ENCODE measurements around the gene TBRG4. TPM values are rescaled to one million over a fixed set of nuclear protein-coding genes. Genes with fewer than 3 reads are reported as not detected.

Gene TBRG4
- total RNA-seq, 1 experiment from 2014 or later, result 107 TPM

DNA sequence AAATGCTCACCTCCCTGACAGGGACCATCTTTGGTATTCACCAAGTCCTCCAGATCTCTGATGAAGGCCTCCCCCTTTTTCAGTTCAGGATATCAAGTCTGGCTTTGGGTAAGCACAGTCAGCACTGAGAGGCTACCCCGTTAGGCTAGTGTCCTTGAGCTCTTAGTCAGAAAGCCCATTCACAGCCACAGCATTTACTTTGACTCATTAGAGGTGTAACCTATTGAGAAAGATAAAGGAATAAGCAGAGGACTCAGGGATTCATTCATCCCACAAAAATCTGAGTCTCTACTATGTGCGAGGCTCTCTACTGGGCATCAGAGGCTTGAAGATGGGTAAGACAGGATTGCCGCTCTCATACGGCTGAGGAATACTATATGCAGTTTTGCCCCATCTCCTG is 32.1 kb upstream of the TBRG4 start:
- no TSS peak for BruUV-seq (replicated peaks)
- Histone ChIP-seq H2AFZ (ENCODE audit: low read length) (no peak overlapping the region), H3K27me3 (ENCODE audit: low read length) (no peaks in the 10 kb centered on the region), H3K27ac (ENCODE audit: low read length) (no peak overlapping the region), H3K9me2 (replicated peaks; ENCODE audit: low read length) (no peaks in the 10 kb centered on the region), H3K9ac (ENCODE audit: low read length) (no peak overlapping the region), H3K79me2 (ENCODE audit: low read length) (no peaks in the 10 kb centered on the region), H3K4me2 (ENCODE audit: low read length) (no peak overlapping the region), H3K36me3 (ENCODE audit: low read depth, low read length) (no peaks in the 10 kb centered on the region), H4K20me1 (ENCODE audit: low read length) (no peaks in the 10 kb centered on the region), H3F3A (ENCODE audit: low read length, unreplicated experiment) (no peaks in the 10 kb centered on the region), H3K4me3 (ENCODE audit: low read length) (no peak overlapping the region), H3K4me1 (ENCODE audit: insufficient read depth, low read length) (no peaks in the 10 kb centered on the region), H3K9me3 (ENCODE audit: low read length) (no peaks in the 10 kb centered on the region)
- TF ChIP-seq EZH2phosphoT487 (IDR thresholded peaks at IDR 0.05; ENCODE audit: borderline replicate concordance, low read length), result no peak
- TF ChIP-seq CTCF (conservative IDR thresholded peaks at IDR 0.05; ENCODE audit: low read depth, low read length), result no peak
- no peak for TF ChIP-seq EZH2 (IDR thresholded peaks at IDR 0.05; ENCODE audit: low read length, unreplicated experiment)
- intact Hi-C loops (cut with micrococcal nuclease), result no loop called here
- peak; percentile 58 for DNase-seq
- peak; percentile 58 for ATAC-seq
- ChIA-PET CTCF (no interaction called here), POLR2A (ENCODE audit: unreplicated experiment) (no interaction called here)

DNA sequence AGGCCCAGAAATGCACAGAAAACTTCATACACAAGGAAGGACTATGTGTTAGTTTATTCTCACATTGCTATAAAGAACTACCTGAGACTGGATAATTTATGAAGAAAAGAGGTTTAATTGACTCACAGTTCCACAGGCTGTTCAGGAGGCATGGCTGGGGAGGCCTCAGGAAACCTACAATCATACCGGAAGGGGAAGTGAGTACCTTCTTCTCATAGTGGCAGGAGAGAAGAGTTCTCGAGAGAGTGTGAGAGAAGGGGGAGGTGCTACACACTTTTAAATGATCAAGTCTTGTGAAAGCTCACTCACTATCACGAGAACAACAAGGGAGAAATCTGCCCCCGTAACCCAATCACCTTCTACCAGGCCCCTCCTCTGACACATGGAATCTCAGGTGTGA is 29.3 kb upstream of the TBRG4 start:
- ChIA-PET POLR2A (ENCODE audit: unreplicated experiment) (no interaction called here), CTCF (no interaction called here)
- TF ChIP-seq EZH2 (IDR thresholded peaks at IDR 0.05; ENCODE audit: low read length, unreplicated experiment) (no peak), CTCF (conservative IDR thresholded peaks at IDR 0.05; ENCODE audit: low read depth, low read length) (no peak), EZH2phosphoT487 (IDR thresholded peaks at IDR 0.05; ENCODE audit: borderline replicate concordance, low read length) (no peak)
- no peaks in the 10 kb centered on the region; the same call in 1 of the 2 replicates for H3K4me1 ChIP-seq (ENCODE audit: insufficient read depth, low read length)
- H3F3A ChIP-seq (ENCODE audit: low read length, unreplicated experiment), result no peaks in the 10 kb centered on the region
- no peaks in the 10 kb centered on the region for H3K9me3 ChIP-seq (ENCODE audit: low read length)
- no peaks in the 10 kb centered on the region for H3K27me3 ChIP-seq (ENCODE audit: low read length)
- BruUV-seq (replicated peaks), result no TSS peak
- H3K9ac ChIP-seq (ENCODE audit: low read length), result no peak overlapping the region
- no peak for ATAC-seq
- H3K9me2 ChIP-seq (replicated peaks; ENCODE audit: low read length), result no peaks in the 10 kb centered on the region
- H3K4me2 ChIP-seq (ENCODE audit: low read length), result no peak overlapping the region
- no peaks in the 10 kb centered on the region for H3K79me2 ChIP-seq (ENCODE audit: low read length)
- no peak overlapping the region for H2AFZ ChIP-seq (ENCODE audit: low read length)
- H3K36me3 ChIP-seq (ENCODE audit: low read depth, low read length), result no peaks in the 10 kb centered on the region
- H3K4me3 ChIP-seq (ENCODE audit: low read length), result no peak overlapping the region
- intact Hi-C loops (cut with micrococcal nuclease), result no loop called here
- DNase-seq, result no peak
- no peak overlapping the region for H3K27ac ChIP-seq (ENCODE audit: low read length)
- H4K20me1 ChIP-seq (ENCODE audit: low read length), result no peaks in the 10 kb centered on the region

GRCh38 chr7:45138433-45139267 is 27.2 kb upstream of the TBRG4 start:
- Histone ChIP-seq H3K27ac (ENCODE audit: low read length) (no peak overlapping the region), H3K79me2 (ENCODE audit: low read length) (no peaks in the 10 kb centered on the region), H4K20me1 (ENCODE audit: low read length) (no peaks in the 10 kb centered on the region), H3K9me3 (ENCODE audit: low read length) (no peaks in the 10 kb centered on the region), H3K4me3 (ENCODE audit: low read length) (no peak overlapping the region), H2AFZ (ENCODE audit: low read length) (no peak overlapping the region), H3F3A (ENCODE audit: low read length, unreplicated experiment) (no peaks in the 10 kb centered on the region), H3K4me2 (ENCODE audit: low read length) (no peak overlapping the region), H3K9me2 (replicated peaks; ENCODE audit: low read length) (no peaks in the 10 kb centered on the region), H3K36me3 (ENCODE audit: low read depth, low read length) (no peaks in the 10 kb centered on the region), H3K27me3 (ENCODE audit: low read length) (no peaks in the 10 kb centered on the region), H3K9ac (ENCODE audit: low read length) (no peak overlapping the region), H3K4me1 (ENCODE audit: insufficient read depth, low read length) (no peaks in the 10 kb centered on the region; the same call in 1 of the 2 replicates)
- no peak for TF ChIP-seq EZH2 (IDR thresholded peaks at IDR 0.05; ENCODE audit: low read length, unreplicated experiment)
- TF ChIP-seq EZH2phosphoT487 (IDR thresholded peaks at IDR 0.05; ENCODE audit: borderline replicate concordance, low read length), result no peak
- no peak for TF ChIP-seq CTCF (conservative IDR thresholded peaks at IDR 0.05; ENCODE audit: low read depth, low read length)
- DNase-seq (no peak), ATAC-seq (no peak)
- no TSS peak for BruUV-seq (replicated peaks)
- POLR2A ChIA-PET (ENCODE audit: unreplicated experiment), result no interaction called here
- intact Hi-C loops (cut with micrococcal nuclease), result no loop called here
- CTCF ChIA-PET, result no interaction called here
